T-cell (primary cell): ENCODE measurements around the gene HIRIP3. TPM values are rescaled to one million over a fixed set of nuclear protein-coding genes. Genes with fewer than 3 reads are reported as not detected.

Experiments
- ATAC-seq, 4 experiments: fragments of 200-7000 bp in 3 of 4; fragments of 150-1000 bp in 1 of 4; cut with Tn5 transposase; replicated peaks in 1 of 4; 1 replicate in 3 of 4; 2 replicates in 1 of 4; pipeline ENCODE4 v1.10.0; 2021; ENCODE audit warnings: moderate library complexity in 3 of 4, mild to moderate bottlenecking in 2 of 4, moderate number of reproducible peaks in 1 of 4
- CTCF ChIA-PET, 2 donors: fragments of 300-600 bp; sonication (Branson Sonifier 250); formaldehyde crosslinking; loops; one replicate each; lab custom pipeline; 2022; ENCODE audit warnings: antibody characterized with exemption in 2 of 2; lab: Charles Lee
- POLR2A ChIA-PET, 2 donors: fragments of 300-600 bp; sonication (Branson Sonifier 250); formaldehyde crosslinking; loops; one replicate each; lab custom pipeline; 2022; ENCODE audit warnings: antibody characterized with exemption in 2 of 2; lab: Charles Lee
- DNase-seq, 35 experiments: peaks; one replicate each; pipeline versions ENCODE4 v3.0.0 to v3.0.0-alpha.2; 2013 to 2023
- H3K27ac ChIP-seq: one replicate; pipeline ENCODE4 v1.5.1; 2013; ENCODE audit warnings: low read length
- H3K27me3 ChIP-seq, 2 experiments: replicated peaks in 1 of 2; 1 replicate in 1 of 2; 2 replicates in 1 of 2; pipeline versions ENCODE4 v1.6.1 to v1.7.0; 2013; ENCODE audit warnings: low read length in 1 of 2, mixed read lengths in 1 of 2; ENCODE audit not compliant: control insufficient read depth in 2 of 2, insufficient read depth in 2 of 2; ENCODE audit errors: extremely low read depth in 1 of 2
- H3K36me3 ChIP-seq, 2 donors: 1 replicate in 1 of 2; 2 replicates in 1 of 2; pipeline versions ENCODE4 v1.6.1 to v1.7.0; 2013; ENCODE audit warnings: low read length in 1 of 2; ENCODE audit not compliant: control insufficient read depth in 2 of 2, insufficient read depth in 1 of 2; ENCODE audit errors: extremely low read depth in 1 of 2
- H3K4me1 ChIP-seq, 2 experiments: 1 replicate in 1 of 2; 2 replicates in 1 of 2; pipeline versions ENCODE4 v1.6.1 to v1.7.0; 2013; ENCODE audit warnings: low read length in 2 of 2, mixed read lengths in 1 of 2; ENCODE audit not compliant: insufficient read depth in 2 of 2, control insufficient read depth in 1 of 2; ENCODE audit errors: extremely low read depth in 1 of 2
- H3K4me3 ChIP-seq, 2 donors: 1 replicate in 1 of 2; 2 replicates in 1 of 2; pipeline versions ENCODE4 v1.5.1 to v1.7.0; 2013; ENCODE audit warnings: mild to moderate bottlenecking in 2 of 2, low read length in 1 of 2, moderate library complexity in 1 of 2; ENCODE audit not compliant: control insufficient read depth in 1 of 2; ENCODE audit errors: extremely low read depth in 1 of 2
- H3K9me3 ChIP-seq: 2 replicates; pipeline ENCODE4 v1.7.0; 2013
- H3K27ac Mint-ChIP-seq, 2 donors: one replicate each; pipeline ENCODE4 v1.8.0; 2020 to 2021; ENCODE audit warnings: mild to moderate bottlenecking in 2 of 2, mixed read lengths in 2 of 2
- H3K27me3 Mint-ChIP-seq, 2 donors: one replicate each; pipeline ENCODE4 v1.8.0; 2021 to 2022; ENCODE audit warnings: mixed read lengths in 2 of 2
- H3K36me3 Mint-ChIP-seq: one replicate; pipeline ENCODE4 v1.8.0; 2021; ENCODE audit warnings: mixed read lengths
- H3K4me1 Mint-ChIP-seq, 3 donors: one replicate each; pipeline ENCODE4 v1.8.0; 2020 to 2022; ENCODE audit warnings: mixed read lengths in 3 of 3, mild to moderate bottlenecking in 1 of 3
- H3K4me3 Mint-ChIP-seq, 3 donors: one replicate each; pipeline ENCODE4 v1.8.0; 2020 to 2022; ENCODE audit warnings: mild to moderate bottlenecking in 3 of 3, mixed read lengths in 3 of 3, moderate library complexity in 3 of 3
- H3K9me3 Mint-ChIP-seq, 3 donors: one replicate each; pipeline ENCODE4 v1.8.0; 2020 to 2022; ENCODE audit warnings: mixed read lengths in 3 of 3
- WGBS: methylation state at CpG from one replicate; pipeline ENCODE4 v1.1.5; 2013; ENCODE audit warnings: missing lambda C conversion rate; ENCODE audit not compliant: insufficient coverage; 5-methylcytosine and 5-hydroxymethylcytosine counted together
- total RNA-seq, 35 experiments: library from RNA in 6 of 35; stranded (reverse) in 6 of 35; fragments of 120-200 nt in 1 of 35; gene quantifications; one replicate each; pipeline versions ENCODE4 v1.2.1 to v1.2.4 and lab custom pipeline; 2013 to 2026

Gene HIRIP3
- total RNA-seq, 5 donors from 2014 or later (not counting 1 experiment from before 2014, with no cell fraction given): 15.0 to 22.8 (median 20.3) TPM

- Histone ChIP-seq H3K4me3 (no peak overlapping the region), H3K9me3 (no peaks in the 10 kb centered on the region), H3K27ac (no peak overlapping the region), H3K27me3 (peaks cover 0 to 93% of the 10 kb centered on the region in 2 experiments), H3K36me3 (no peaks in the 10 kb centered on the region), H3K4me1 (peaks cover 0 to 22% of the 10 kb centered on the region in 2 experiments)
- ATAC-seq: no peak
- Mint-ChIP-seq H3K4me3 (no peak overlapping the region), H3K4me1 (peaks cover 5 to 19% (median 12%) of the 10 kb centered on the region in 3 donors), H3K9me3 (no peaks in the 10 kb centered on the region), H3K27ac (no peak overlapping the region), H3K36me3 (no peaks in the 10 kb centered on the region), H3K27me3 (peaks cover 37 to 55% of the 10 kb centered on the region in 2 donors)
- ChIA-PET CTCF (interaction anchor here (0.6 to 0.7 kb wide), 3 partner anchors 12 to 386 kb away, joined by 3 to 5 read pairs (median 3); no protein-coding TSS in a partner anchor), POLR2A (no interaction called here)
- no peak for DNase-seq
- WGBS: 66% methylated on average over 8 of the region's 13 CpGs
Measured at GRCh38 chr16:30027588-30028437, 32.4 kb upstream of the HIRIP3 start.

- peaks cover 0 to 85% of the 10 kb centered on the region in 2 experiments for H3K27me3 ChIP-seq
- H3K4me3 Mint-ChIP-seq: no peak overlapping the region
- H3K4me1 Mint-ChIP-seq: peaks cover 1 to 12% (median 11%) of the 10 kb centered on the region in 3 donors
- H3K27ac ChIP-seq: no peak overlapping the region
- H3K27me3 Mint-ChIP-seq: peaks cover 31 to 46% of the 10 kb centered on the region in 2 donors
- peaks cover under 1 to 24% of the 10 kb centered on the region in 2 experiments for H3K4me1 ChIP-seq
- H3K9me3 ChIP-seq: no peaks in the 10 kb centered on the region
- no peak for DNase-seq
- ChIA-PET CTCF (no interaction called here), POLR2A (no interaction called here)
- ATAC-seq: no peak
- no peak overlapping the region for H3K4me3 ChIP-seq
- peak overlapping the region in 1 of 2 donors; percentile 7 for H3K27ac Mint-ChIP-seq
- H3K36me3 Mint-ChIP-seq: no peaks in the 10 kb centered on the region
- no peaks in the 10 kb centered on the region for H3K36me3 ChIP-seq
- H3K9me3 Mint-ChIP-seq: no peaks in the 10 kb centered on the region
- WGBS: 88% methylated on average over 18 of the region's 18 CpGs
Measured at GRCh38 chr16:30026449-30026848, 31.0 kb upstream of the HIRIP3 start.

GRCh38 chr16:30025574-30025973 lies 30.2 kb upstream of the HIRIP3 start:
- WGBS: 66% methylated on average over 5 of the region's 7 CpGs
- no peaks in the 10 kb centered on the region for H3K36me3 ChIP-seq
- peaks cover 0 to 85% of the 10 kb centered on the region in 2 experiments for H3K27me3 ChIP-seq
- no peak overlapping the region for H3K4me3 ChIP-seq
- no peak for DNase-seq
- peaks cover 31 to 44% of the 10 kb centered on the region in 2 donors for H3K27me3 Mint-ChIP-seq
- no peak overlapping the region for H3K27ac Mint-ChIP-seq
- H3K36me3 Mint-ChIP-seq: no peaks in the 10 kb centered on the region
- no peak overlapping the region for H3K4me3 Mint-ChIP-seq
- H3K4me1 Mint-ChIP-seq: peaks cover 10 to 17% (median 15%) of the 10 kb centered on the region in 3 donors
- CTCF ChIA-PET: no interaction called here
- no peaks in the 10 kb centered on the region for H3K9me3 ChIP-seq
- no peaks in the 10 kb centered on the region for H3K9me3 Mint-ChIP-seq
- POLR2A ChIA-PET: no interaction called here
- ATAC-seq: no peak
- no peak overlapping the region for H3K27ac ChIP-seq
- H3K4me1 ChIP-seq: peaks cover 4 to 23% of the 10 kb centered on the region in 2 experiments

DNA sequence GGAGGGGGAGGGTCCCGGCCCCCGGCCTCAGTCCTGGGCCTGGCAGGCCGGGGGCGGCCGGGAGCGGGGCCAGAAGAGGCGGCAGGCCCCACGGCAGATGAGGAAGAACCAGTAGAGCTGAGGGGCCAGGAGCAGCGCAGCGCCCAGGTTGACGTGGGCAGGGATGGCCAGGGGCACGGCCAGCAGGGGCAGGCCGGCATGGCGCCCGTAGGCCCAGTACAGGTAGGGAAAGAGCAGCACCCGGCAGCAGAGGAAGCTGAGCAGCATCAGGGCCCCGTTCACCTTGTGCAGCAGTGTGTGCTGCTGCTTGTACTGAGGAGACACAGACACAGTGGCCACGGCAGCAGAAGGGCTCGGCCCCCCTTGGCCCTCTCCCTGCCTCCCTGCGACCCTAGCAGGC lies 29.7 kb upstream of the HIRIP3 start:
- Mint-ChIP-seq H3K27me3 (peaks cover 29 to 42% of the 10 kb centered on the region in 2 donors), H3K27ac (no peak overlapping the region), H3K9me3 (no peaks in the 10 kb centered on the region), H3K4me1 (peaks cover 11 to 15% (median 13%) of the 10 kb centered on the region in 3 donors), H3K4me3 (no peak overlapping the region), H3K36me3 (no peaks in the 10 kb centered on the region)
- H3K27me3 ChIP-seq: peaks cover 0 to 83% of the 10 kb centered on the region in 2 experiments
- H3K4me1 ChIP-seq: peaks cover 4 to 19% of the 10 kb centered on the region in 2 experiments
- ChIA-PET POLR2A (no interaction called here), CTCF (no interaction called here)
- ATAC-seq: no peak
- H3K9me3 ChIP-seq: no peaks in the 10 kb centered on the region
- no peak overlapping the region for H3K27ac ChIP-seq
- H3K36me3 ChIP-seq: no peaks in the 10 kb centered on the region
- WGBS: 82% methylated on average over 12 of the region's 20 CpGs
- no peak for DNase-seq
- H3K4me3 ChIP-seq: no peak overlapping the region

DNA sequence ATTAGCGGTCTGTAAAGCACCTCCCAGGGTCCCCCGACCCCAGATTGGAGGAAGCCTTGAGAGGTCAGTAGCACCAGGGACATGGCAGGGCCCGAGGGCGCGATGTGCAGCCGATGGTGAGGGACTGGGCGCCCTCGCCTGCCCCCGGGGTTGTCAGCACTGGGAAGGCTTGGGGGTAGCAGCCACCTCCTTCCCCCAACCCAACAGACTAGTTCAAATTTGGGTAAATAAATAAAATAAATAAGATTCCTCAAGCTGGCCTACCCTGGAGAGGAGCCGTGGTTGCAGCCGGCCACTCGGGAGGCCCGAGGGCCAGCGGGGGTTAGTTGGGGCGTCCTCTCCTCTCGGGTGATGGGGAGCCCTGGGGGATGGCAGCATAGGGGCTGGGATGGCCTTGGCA lies 29.0 kb upstream of the HIRIP3 start:
- POLR2A ChIA-PET: no interaction called here
- Histone ChIP-seq H3K4me1 (peaks cover 4 to 15% of the 10 kb centered on the region in 2 experiments), H3K27me3 (peaks cover 0 to 76% of the 10 kb centered on the region in 2 experiments), H3K9me3 (no peaks in the 10 kb centered on the region), H3K36me3 (no peaks in the 10 kb centered on the region), H3K4me3 (no peak overlapping the region), H3K27ac (no peak overlapping the region)
- H3K27me3 Mint-ChIP-seq: peaks cover 22 to 35% of the 10 kb centered on the region in 2 donors
- H3K4me1 Mint-ChIP-seq: peaks cover 10 to 11% (median 11%) of the 10 kb centered on the region in 3 donors
- DNase-seq: no peak
- no peak overlapping the region for H3K4me3 Mint-ChIP-seq
- no peak for ATAC-seq
- no peaks in the 10 kb centered on the region for H3K36me3 Mint-ChIP-seq
- H3K9me3 Mint-ChIP-seq: no peaks in the 10 kb centered on the region
- WGBS: 90% methylated on average over 2 of the region's 16 CpGs
- H3K27ac Mint-ChIP-seq: no peak overlapping the region
- CTCF ChIA-PET: no interaction called here

GRCh38 chr16:30023586-30023985 lies 28.2 kb upstream of the HIRIP3 start:
- Histone ChIP-seq H3K27me3 (peaks cover 0 to 67% of the 10 kb centered on the region in 2 experiments), H3K4me1 (peaks cover 4 to 15% of the 10 kb centered on the region in 2 experiments), H3K27ac (no peak overlapping the region), H3K9me3 (no peaks in the 10 kb centered on the region), H3K36me3 (no peaks in the 10 kb centered on the region), H3K4me3 (no peak overlapping the region)
- peaks cover 8 to 11% (median 9%) of the 10 kb centered on the region in 3 donors for H3K4me1 Mint-ChIP-seq
- DNase-seq: no peak
- no peak overlapping the region for H3K4me3 Mint-ChIP-seq
- peaks cover 18 to 31% of the 10 kb centered on the region in 2 donors for H3K27me3 Mint-ChIP-seq
- no peak overlapping the region for H3K27ac Mint-ChIP-seq
- ATAC-seq: no peak
- no peaks in the 10 kb centered on the region for H3K9me3 Mint-ChIP-seq
- CTCF ChIA-PET: no interaction called here
- WGBS: 87% methylated on average over 10 of the region's 11 CpGs
- POLR2A ChIA-PET: no interaction called here
- H3K36me3 Mint-ChIP-seq: no peaks in the 10 kb centered on the region
